NCI-H2029 treated with DMSO at 0.1 percent for 48 hours (cell line): Measurements from ENCODE around the gene VWA3A.
"Not testable (repeated sequence)": the region's sequence is repeated elsewhere in the genome, so short reads cannot be mapped to it uniquely, and the experiment has no call there.

Experiments
- DNase-seq: peaks from one replicate; lab custom pipeline; 2025; lab: John Stamatoyannopoulos, UW

The VWA3A gene, protein sequence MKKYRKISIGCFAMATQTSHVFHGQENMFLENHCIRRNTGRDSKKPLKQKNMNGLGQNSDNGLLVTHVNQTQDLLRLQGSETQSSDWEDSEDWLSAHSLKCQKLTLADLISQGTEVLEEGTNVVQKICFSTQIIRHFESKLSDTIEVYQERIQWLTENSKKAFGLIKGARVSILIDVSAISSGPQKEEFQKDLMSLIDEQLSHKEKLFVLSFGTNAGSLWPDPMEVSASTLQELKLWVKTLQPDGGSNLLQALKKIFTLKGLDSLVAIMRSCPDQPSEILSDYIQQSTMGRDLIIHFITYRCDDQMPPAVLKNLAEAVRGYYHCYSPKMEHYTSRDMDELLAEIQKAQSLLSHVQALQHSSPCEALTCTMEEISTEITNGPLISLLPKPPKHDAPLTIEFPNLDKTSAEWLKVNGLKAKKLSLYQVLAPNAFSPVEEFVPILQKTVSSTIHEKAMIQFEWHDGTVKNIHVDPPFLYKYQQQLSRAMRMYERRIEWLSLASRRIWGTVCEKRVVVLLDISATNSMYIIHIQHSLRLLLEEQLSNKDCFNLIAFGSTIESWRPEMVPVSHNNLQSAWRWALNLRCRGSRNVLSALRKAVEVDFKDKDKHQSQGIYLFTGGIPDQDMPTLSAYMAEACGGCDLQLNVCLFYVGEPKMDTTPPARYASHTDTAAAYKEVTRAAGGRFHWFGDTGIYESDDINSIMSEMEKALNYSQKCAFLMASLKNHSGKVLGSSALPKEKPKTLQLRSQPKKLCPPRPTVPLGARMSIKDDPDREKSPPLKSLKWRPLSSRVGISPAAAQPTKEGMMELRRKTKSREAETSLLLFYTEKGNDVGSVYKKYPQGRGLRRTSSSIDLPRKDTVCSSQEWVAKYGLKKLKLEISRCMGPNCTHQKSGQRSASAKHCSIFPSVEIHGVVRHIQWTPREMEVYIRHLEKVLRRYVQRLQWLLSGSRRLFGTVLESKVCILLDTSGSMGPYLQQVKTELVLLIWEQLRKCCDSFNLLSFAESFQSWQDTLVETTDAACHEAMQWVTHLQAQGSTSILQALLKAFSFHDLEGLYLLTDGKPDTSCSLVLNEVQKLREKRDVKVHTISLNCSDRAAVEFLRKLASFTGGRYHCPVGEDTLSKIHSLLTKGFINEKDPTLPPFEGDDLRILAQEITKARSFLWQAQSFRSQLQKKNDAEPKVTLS

DNA sequence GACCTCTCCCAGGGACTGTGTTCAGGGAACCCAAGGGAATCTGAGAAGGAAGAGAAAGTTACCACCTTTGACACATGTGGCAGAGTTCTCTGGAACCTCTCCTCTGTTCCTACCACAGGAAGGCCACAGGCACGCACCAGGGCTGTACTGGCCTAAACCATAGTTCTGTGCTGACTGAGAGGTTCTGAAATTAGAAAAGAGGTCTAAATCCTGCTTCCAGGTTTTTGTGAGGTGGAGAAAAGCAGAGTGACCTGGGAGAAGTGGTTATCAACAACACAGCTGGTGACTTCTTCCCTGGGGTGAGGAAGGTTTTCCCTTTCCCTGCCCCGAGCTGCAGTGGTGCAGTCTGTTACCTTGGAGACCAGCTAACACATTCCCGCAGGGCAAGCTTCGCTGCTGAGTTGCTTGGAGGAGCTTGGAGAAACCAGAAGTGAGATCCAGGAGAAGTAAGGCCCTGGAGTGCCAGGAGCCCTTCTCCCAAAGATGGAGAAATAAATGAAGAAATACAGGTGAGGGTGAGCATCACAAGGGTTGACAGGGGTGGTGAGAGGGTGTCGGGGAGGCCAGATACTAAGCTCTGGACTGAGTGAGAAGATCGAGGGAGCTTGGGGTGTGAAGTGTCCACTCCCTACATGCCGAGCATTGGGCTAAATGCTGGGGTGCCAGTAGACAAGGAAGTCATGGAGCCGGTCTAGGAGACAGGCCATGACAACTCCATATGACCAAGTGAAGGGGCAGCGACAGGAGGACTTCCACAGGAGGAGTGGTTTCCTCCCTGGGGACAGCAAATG lies at the start of gene VWA3A:
VWA3A (plus strand) TSS at position 399 of the 791 bp plus-strand sequence; CDS start at position 496, 97 bp downstream.
- DNase-seq, result no peak

DNA sequence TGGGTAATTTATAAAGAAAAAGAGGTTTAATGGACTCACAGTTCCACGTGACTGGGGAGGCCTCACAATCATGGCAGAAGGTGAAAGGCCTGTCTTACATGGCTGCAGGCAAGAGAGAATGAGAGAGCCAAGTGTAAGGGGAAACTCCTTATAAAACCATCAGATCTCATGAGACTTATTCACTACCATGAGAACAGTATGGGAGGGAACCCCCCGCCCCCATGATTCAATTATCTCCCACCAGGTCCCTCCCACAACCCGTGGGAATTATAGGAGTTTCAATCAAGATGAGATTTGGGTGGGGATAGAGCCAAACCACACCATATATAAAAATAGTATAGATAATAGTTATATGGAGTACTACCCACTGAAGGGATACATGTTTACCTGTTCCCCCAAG lies 48.5 kb upstream of the VWA3A start:
- DNase-seq, result not testable (repeated sequence)

DNA sequence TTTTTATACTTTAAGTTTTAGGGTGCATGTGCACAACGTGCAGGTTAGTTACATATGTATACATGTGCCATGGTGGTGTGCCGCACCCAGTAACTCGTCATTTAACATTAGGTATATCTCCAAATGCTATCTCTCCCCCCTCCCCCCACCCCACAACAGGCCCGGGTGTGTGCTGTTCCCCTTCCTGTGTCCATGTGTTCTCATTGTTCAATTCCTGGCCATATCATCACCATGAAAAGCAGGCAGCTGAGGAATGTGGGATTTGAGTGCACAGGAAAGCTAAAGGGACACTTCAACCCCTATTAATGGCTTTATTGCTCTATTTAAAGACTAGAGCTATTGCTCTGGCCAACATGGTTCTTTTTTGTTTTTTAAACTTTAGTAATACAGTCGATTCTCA lies 46.5 kb upstream of the VWA3A start:
- not testable (repeated sequence) for DNase-seq

DNA sequence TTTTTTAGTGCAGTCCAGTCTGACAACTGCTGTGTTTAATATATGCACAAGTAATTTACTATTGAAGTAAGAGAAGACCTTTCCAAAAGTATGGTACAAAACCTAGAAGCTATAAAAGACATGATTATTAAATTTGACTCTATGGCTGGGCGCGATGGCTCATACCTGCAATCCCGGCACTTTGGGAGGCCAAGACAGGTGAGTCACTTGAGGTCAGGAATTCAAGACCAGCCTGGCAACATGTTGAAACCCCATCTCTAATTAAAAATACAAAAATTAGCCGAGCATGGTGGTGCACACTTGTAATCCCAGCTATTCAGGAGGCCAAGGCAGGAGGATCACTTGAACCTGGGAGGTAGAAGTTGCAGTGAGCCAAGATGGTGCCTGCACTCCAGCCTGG lies 41.4 kb upstream of the VWA3A start:
- no peak for DNase-seq

DNA sequence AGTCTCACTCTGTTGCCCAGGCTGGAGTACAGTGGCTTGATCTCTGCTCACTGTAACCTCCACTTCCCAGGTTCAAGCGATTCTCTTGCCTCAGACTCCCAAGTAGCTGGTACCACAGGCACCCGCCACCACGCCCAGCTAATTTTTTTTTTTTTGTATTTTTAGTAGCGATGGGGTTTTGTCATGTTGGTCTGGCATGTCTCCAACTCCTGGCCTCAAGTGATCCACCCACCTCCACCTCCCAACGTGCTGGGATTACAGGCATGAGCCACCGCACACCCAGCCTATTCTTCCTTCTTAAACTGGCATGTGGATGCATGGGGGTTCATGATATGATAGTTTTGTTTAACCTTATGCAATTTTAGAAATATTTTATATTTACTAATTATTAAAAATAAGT lies 39.4 kb upstream of the VWA3A start:
- no peak for DNase-seq

DNA sequence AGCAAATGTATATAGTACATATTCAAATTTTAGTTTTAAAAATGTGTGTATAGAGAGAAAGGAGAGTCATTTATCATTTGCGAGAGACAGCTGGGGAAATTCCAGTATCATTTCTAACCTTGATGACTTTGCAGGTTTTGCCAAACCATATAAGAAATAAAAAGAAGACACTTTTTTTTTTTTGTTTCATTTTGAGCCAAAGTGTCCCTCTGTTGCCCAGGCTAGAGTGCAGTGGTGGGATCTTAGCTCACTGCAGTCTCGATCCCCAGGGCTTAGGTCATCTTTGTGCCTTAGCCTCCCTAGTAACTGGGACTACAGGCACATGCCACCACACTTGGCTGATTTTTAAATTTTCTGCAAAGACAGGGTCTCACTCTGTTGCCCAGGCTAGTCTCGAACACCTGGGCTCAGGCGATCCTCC lies 38.4 kb upstream of the VWA3A start:
- no peak for DNase-seq

DNA sequence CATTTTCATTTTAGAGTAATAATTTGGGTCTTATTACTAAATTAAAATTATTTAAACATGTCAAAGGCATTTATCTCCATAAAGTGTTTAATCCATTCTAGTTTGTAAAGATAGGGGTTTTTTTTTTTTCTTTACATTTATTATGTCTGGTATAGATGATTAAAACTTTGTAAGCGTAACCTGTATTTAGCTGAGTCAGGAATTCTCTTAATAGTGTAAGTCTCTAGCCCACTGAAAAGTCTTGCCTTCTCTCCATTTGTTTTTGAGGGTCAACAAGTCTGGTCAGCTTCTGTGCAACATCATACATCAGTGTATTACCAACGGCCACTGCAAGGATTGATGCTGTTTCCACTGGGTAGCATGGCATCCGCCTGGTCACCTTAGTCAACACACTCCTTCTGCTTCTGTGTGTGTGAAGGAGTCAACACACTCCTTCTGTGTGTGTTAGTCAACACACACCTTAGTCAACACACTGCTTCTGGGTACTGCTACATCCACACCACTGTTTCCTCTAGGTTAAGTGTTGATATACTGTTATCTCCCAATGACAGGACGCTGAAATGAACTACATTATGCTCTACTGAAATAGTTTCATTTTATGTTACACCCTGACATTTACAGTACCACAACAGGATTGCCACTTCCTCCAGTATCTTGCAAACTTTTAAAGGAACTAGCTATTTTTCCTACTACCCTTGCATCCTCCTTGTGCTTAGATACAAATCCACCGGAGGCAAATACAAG lies 37.3 kb upstream of the VWA3A start:
- DNase-seq, result no peak

DNA sequence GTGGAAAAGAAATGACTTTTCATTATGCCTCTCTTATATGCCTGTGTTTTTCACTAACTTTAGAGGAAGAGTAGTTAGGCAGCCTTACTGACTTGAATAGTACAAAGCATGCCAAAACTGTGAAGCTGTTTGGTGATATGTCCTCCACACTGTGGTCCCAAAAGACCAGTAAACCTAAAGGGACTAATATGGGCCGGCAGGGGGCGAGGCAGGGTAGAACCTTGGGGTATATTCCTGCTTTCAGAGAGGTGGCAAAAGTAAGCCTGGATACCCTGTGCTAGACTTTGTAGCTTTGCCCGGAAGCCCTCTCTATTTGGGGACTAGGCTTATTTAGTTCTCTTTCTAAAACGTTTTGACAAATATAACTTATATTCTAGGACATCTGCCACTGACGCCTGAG lies 36.5 kb upstream of the VWA3A start:
- DNase-seq, result no peak

DNA sequence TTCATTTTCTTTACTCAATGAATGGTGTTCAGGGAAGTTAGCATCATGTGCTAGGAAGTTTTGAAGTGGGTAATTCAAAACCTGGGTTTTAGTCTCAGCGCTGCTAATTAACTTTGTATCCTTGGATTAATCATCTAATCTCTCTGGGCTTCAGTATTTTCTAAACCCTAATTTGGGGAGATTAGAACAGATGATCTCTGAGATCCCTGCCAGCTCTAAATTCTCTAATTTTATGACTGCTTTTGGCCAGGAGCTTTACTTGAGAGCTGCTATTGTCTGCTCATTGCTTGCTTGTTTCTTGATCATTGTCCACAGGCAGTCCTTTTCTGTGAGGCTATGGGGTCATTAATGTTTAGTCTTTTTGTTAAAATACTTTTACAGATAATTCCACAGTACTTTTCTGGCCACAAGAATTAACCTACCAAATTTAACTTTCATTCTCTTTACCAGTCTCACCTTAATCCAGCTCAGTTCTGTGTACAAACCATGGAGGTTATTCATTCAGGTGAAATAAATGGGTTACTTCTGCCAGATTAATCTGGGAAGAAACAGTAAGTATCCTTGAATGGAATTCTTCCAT lies 28.4 kb upstream of the VWA3A start:
- no peak for DNase-seq

DNA sequence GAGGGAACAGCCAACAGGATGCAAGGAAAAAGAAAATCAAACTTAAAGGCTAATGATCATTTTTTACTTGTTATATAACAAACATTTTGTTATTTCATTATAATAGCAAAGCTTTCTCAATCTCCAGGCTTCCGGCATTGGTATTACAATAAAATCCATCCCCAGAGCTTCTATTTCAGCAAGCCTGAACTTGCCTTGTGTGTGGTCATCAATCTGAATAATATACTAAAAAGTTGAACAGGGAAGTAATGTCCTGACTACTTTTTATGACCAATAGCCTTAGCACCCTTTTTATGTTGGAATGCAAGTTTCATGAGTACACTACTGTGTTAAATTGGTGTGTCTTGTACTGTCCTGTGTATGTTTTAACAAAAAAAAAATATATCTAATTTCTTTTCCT lies 27.1 kb upstream of the VWA3A start:
- no peak for DNase-seq

DNA sequence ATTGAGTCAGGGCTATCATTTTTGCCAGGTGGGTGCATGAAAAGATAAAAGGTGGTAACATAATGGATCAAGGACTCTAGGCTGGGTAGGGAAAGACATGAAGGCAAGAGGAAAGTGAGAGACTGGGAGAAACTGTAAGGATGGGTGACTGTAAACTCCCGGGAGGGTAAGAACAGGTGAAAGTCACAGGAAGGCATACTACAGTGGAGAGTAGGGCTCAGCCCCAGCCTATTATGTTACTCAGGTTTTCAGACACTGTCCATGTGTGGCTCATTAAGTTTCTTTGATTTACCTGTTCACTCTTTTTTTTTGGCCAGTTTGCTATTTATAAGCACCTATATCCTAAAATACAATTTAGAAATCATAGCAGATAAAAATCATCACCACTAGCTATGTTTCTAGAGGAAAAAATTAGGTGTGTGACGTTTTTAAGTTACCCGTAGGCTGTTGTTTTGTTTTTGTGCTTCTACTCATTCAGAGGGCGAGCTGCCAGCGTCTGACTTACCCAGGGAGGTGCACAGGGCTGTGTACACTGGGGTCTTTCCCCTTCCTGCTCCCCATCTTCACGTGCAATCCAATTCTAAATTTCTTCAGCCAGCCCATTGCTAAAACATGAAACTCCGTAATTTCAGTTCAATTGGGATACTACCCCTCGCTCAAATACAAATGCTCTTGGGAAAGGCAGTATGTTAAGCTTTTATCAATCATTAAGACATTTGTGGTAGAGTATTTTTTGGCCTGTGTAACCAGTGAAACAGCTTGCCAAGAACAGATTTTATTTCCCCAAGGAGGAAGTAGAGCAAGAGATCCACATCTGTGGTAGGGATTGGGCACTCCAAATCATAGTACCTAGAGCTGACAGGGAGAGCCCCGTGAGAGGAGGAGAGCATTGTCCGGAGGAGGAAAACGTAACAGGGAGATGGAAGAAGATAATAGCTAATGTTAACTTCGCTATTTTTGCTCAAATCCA lies 21.7 kb upstream of the VWA3A start:
- no peak for DNase-seq

DNA sequence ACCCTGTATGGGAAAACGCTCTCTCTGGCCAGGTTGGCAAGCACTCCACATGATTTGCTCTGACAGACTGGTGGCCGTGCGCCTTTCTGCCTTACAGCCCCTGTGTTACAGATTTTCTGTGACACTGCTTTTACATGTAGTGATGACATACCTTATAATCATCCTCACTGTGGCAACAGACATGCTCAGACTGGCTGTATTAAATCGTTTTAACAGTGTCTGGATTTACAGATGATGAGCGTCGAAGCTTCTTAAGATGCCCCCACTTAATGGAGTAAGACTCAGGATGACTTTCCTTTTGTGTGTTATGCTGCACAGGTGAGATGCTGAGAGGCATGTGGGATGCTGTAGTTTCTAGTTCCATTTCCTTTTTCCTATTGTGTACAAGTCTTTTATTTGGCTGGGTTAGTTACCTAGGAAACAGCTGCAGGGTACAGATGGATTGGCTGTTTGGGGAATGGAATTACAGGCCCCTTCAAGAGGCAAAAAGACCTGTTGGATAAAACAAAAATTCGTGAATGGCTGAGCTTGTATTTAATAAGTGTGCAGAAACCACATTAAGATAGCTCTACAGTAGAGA lies 20.9 kb upstream of the VWA3A start:
- no peak for DNase-seq

DNA sequence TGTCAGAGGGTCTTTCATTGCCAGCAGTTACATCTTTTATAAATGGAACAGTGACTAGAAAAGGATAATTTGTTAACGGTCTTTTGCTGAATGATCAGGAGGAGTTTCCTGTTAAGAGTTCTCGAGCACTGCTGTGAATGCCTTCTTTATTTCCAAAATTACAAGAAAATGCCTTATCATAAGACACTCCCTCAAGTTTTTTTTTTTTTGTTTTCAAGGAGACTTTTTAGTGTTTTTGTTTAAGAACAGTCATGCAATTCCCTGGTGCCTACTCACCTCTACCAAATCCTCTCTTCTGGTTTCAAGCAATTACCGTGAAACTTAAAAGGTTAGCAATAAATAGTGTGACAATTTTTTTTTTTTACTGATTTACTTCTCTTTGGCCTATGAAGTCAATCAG lies 19.0 kb upstream of the VWA3A start:
- DNase-seq, result no peak

DNA sequence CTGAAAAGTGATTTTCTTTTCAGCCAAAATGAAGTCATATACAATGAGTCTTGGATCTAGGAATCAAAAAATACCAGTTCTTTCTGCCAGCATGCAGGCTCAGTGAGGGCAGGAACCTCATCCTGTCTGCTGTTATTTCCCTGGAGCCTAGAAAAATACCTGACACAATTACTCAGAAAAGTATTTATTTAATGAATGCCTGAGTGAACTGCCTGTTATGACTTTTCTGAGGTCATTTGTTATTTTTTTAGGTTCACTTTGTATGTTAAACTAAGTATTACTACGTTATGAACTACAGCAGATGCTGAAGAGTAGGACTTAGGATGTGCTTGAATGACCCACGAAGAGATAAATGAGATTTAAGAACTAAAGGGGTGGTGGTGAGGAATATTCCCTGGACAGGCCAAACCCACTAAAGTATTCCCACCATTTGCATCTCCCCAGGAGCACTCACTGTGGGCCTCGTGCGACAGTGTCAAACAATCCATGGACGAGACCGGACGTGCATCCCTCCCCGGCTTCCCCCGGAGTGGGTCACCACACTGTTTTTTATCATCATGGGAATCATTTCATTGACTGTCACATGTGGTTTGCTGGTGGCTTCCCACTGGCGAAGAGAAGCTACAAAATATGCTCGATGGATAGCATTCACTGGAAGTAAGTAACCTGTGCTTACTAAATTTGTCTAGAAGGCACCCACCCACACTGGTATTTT lies 17.1 kb upstream of the VWA3A start:
- DNase-seq, result no peak

DNA sequence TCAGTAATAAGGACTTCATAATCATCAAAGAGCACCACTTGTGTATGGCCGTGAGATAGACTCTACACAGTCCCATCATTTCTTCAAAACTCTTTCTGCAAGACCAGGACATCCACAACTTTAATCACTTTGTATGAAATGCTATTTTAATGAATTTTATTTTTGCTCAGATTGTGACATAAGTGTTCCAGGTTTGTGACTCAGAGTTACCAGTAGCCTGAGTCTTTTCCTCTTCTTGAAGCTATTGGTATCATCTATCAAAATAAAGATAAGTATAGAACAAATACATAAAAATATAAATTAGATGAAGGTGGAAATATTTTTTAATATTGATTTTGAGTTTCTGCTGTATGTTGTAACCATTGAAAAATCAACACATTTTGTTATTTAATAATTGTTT lies 16.6 kb upstream of the VWA3A start:
- no peak for DNase-seq

DNA sequence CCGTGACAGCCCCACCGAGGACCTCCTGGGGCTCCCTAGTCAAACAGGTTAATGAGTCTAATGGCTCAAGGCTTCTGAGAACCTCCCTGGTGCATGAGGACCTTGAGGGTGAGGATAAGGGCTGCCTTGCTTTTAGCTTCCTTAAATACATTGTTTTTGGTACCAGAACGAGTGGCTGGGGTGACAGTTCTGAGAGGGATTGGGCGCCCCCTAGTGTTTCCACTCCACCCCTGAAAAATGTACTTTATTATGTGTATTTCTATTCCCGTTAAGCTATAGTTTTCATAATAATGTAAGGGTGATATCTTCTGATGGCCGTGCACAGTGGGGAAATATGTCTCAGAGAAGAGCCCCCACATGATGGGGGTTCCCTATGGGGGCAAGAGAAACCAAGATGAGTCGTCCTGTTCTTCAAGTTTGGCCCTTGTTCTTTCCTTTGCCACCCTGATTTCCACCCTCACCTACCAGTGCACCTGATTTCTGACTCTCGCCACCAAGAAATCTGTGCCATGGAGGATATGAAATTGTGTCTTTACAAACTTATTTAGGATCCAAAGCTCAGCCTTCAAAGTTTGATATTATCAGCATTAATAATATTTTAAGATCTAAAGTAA lies 14.5 kb upstream of the VWA3A start:
- DNase-seq, result peak; percentile 37

DNA sequence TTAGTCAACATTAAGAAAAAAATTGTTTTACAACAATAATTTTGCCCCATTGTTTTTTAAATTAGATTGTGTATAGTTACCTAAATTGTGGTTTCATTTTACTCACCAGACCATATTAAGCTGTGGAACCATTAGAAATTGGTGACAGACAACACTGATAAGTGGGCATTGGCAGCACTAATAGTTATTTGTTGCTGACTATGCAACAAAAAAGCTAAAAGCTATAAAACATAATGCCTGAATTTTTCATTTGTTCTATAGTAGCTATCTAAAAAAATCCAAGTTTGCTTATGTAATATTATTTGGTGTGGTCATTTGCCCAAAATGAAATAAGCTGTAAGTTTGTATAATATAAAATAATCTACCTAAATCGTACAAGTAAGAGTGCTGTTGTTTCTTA lies 13.7 kb upstream of the VWA3A start:
- no peak for DNase-seq

DNA sequence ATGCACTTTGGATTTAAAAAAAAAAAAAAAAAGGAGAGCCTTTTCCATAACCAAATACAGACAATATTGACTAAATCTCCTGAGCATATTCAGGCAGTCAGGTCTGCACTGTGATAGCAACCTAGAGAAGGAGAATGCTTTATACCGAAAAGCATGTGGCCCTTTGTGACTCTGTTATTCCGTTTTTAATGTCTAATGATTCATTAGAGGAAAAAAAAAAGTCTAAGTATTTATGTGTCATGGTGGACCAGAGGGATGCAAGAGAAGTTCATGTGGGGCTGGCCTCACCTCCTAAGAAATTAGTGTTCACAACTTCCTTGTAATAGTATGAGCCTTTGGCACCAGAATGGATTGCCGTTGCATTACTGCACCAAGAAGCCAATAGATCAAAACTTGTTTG lies 11.3 kb upstream of the VWA3A start:
- DNase-seq, result no peak
